DMS53 (cell line): Measurements from ENCODE around the gene KCNQ1OT1.
A peak's percentile ranks its signal among the peaks of the same experiment; 100 is the strongest.
"Not testable (repeated sequence)": the region's sequence is repeated elsewhere in the genome, so short reads cannot be mapped to it uniquely, and the experiment has no call there.

Source experiments
- DNase-seq: peaks from one replicate; lab custom pipeline; 2025; lab: John Stamatoyannopoulos, UW

Gene KCNQ1OT1

GRCh38 chr11:2652333-2653197 is 47.2 kb downstream of the KCNQ1OT1 start:
- no peak for DNase-seq

- no peak for DNase-seq
These were observed 47.9 kb downstream of the KCNQ1OT1 start for GRCh38 chr11:2651826-2652271.

- no peak for DNase-seq
These were observed 48.7 kb downstream of the KCNQ1OT1 start for GRCh38 chr11:2651054-2651617.

GRCh38 chr11:2650343-2650867 is 49.4 kb downstream of the KCNQ1OT1 start:
- no peak for DNase-seq

GRCh38 chr11:2649848-2650247 is 49.9 kb downstream of the KCNQ1OT1 start:
- DNase-seq: no peak

GRCh38 chr11:2649400-2649799 is 50.4 kb downstream of the KCNQ1OT1 start:
- no peak for DNase-seq

GRCh38 chr11:2647953-2648352 is 51.8 kb downstream of the KCNQ1OT1 start:
- DNase-seq: no peak

- DNase-seq: no peak
These were observed 52.6 kb downstream of the KCNQ1OT1 start for GRCh38 chr11:2647167-2647566.

- DNase-seq: no peak
These were observed 54.0 kb downstream of the KCNQ1OT1 start for GRCh38 chr11:2645779-2646118.

- no peak for DNase-seq
These were observed 54.7 kb downstream of the KCNQ1OT1 start for GRCh38 chr11:2644844-2645778.

- DNase-seq: no peak
These were observed 56.0 kb downstream of the KCNQ1OT1 start for GRCh38 chr11:2643746-2644145.

- no peak for DNase-seq
These were observed 58.2 kb downstream of the KCNQ1OT1 start for GRCh38 chr11:2641623-2642022.

GRCh38 chr11:2639763-2640162 is 60.0 kb downstream of the KCNQ1OT1 start:
- not testable (repeated sequence) for DNase-seq

- no peak for DNase-seq
These were observed 68.6 kb downstream of the KCNQ1OT1 start for GRCh38 chr11:2631161-2631560.

GRCh38 chr11:2630679-2631078 is 69.1 kb downstream of the KCNQ1OT1 start:
- no peak for DNase-seq

- no peak for DNase-seq
These were observed 74.6 kb downstream of the KCNQ1OT1 start for GRCh38 chr11:2625183-2625582.

GRCh38 chr11:2621894-2622293 is 77.9 kb downstream of the KCNQ1OT1 start:
- DNase-seq: no peak

GRCh38 chr11:2612884-2613571 is 86.8 kb downstream of the KCNQ1OT1 start:
- DNase-seq: peak; percentile 86

GRCh38 chr11:2609345-2609744 is 90.4 kb downstream of the KCNQ1OT1 start:
- no peak for DNase-seq

- DNase-seq: no peak
These were observed 100.1 kb downstream of the KCNQ1OT1 start for GRCh38 chr11:2599561-2600189.

GRCh38 chr11:2595204-2595603 is 104.6 kb downstream of the KCNQ1OT1 start:
- no peak for DNase-seq
